ENCODE results near the gene IL1RAP.

Gene IL1RAP

DNA sequence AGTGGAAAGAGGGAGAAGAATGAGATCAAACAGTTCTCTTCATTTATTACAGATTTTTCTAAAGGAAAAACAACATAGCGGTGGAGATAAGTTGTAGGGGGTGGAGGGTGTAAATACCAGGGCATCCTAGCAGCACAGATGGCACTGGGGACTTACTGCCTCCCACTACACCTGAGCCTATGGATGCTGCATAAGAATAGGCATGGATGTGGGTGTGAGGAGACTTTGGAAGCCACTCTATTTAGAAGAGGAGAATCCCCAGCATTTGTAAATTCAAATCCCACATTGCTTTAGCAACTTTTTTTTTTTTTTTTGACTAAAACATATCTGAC is 27.4 kb upstream of the IL1RAP start:
- TF ChIP-seq, protein P1, sequence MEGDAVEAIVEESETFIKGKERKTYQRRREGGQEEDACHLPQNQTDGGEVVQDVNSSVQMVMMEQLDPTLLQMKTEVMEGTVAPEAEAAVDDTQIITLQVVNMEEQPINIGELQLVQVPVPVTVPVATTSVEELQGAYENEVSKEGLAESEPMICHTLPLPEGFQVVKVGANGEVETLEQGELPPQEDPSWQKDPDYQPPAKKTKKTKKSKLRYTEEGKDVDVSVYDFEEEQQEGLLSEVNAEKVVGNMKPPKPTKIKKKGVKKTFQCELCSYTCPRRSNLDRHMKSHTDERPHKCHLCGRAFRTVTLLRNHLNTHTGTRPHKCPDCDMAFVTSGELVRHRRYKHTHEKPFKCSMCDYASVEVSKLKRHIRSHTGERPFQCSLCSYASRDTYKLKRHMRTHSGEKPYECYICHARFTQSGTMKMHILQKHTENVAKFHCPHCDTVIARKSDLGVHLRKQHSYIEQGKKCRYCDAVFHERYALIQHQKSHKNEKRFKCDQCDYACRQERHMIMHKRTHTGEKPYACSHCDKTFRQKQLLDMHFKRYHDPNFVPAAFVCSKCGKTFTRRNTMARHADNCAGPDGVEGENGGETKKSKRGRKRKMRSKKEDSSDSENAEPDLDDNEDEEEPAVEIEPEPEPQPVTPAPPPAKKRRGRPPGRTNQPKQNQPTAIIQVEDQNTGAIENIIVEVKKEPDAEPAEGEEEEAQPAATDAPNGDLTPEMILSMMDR (IDR thresholded peaks at IDR 0.05; ENCODE audit: low read depth, low read length, missing control alignments): no peak
- H3K4me3 ChIP-seq (ENCODE audit: low read depth, low read length): no peak overlapping the region
- H3K27me3 ChIP-seq (replicated peaks): no peaks in the 10 kb centered on the region
- in situ Hi-C loops (cut with HindIII; ENCODE audit: low pct_ligation_motif_present, low sequenced_read_pairs): no loop called here
- DNase-seq: no peak
- no peak overlapping the region for H3K27ac ChIP-seq
- H3K36me3 ChIP-seq (replicated peaks): no peaks in the 10 kb centered on the region

DNA sequence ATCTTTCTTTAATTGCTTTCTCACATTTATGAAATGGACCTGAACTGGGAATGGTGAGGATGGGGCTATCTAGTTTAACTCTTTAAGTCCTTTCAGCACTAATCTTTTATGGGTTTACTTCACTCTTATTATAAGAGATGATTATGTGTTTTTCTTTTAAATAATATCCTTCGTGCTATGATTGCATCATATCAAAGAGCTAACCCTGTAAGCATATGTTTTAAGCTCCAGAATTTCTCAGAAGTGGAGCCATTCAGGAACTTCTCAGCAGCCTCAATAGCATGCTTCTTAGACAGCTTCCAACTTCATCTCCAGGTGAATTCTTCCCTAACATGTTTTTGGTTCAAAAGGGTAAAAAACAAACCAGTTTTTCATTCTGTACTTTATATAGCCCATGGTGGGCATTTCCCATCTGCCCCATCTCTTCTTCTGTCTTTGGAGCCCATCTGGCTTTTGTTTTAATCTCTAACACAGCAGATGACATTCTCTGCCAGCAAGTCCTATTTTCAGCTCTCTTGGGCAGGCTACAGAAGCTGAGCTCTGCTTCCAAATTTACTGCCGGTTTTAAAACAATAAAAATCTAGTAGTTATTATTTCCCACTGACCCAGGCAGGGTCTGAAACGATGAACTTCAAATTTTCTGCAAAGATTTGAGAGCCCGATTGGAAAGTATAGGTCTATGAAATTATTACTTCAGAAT is 26.8 kb upstream of the IL1RAP start:
- DNase-seq: no peak
- no peaks in the 10 kb centered on the region for H3K27me3 ChIP-seq (replicated peaks)
- H3K36me3 ChIP-seq (replicated peaks): no peaks in the 10 kb centered on the region
- TF ChIP-seq, protein P1 (IDR thresholded peaks at IDR 0.05; ENCODE audit: low read depth, low read length, missing control alignments): no peak
- H3K4me3 ChIP-seq (ENCODE audit: low read depth, low read length): no peak overlapping the region
- H3K27ac ChIP-seq: no peak overlapping the region
- in situ Hi-C loops (cut with HindIII; ENCODE audit: low pct_ligation_motif_present, low sequenced_read_pairs): no loop called here

DNA sequence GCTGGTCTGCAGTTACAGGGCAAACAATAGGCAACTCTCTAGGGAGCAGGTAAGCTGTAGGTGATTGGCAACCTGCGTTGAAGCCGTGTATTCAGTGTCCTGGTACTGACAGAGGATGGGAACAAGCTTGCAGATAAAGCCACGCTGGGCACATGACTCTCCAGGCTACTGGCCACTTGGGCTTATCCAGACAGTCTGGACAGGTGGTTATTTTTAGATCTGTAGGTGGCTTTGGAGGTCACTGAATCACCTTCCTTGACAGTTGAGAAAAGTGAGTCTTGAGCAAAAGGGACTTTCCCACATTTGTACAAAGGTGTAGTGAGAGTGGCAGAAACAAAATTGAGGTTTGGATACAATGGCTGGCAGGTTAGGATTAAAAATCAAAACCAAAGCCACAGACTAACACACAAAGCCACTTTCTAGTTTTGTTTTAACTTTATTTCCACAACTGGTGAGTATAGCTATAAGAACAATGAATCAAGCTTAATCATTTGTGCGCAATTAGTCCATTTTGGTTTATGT is 22.3 kb upstream of the IL1RAP start:
- H3K36me3 ChIP-seq (replicated peaks): no peaks in the 10 kb centered on the region
- no peak for DNase-seq
- H3K27me3 ChIP-seq (replicated peaks): no peaks in the 10 kb centered on the region
- H3K4me3 ChIP-seq (ENCODE audit: low read depth, low read length): no peak overlapping the region
- TF ChIP-seq, protein P1 (IDR thresholded peaks at IDR 0.05; ENCODE audit: low read depth, low read length, missing control alignments): no peak
- H3K27ac ChIP-seq: no peak overlapping the region
- in situ Hi-C loops (cut with HindIII; ENCODE audit: low pct_ligation_motif_present, low sequenced_read_pairs): no loop called here

DNA sequence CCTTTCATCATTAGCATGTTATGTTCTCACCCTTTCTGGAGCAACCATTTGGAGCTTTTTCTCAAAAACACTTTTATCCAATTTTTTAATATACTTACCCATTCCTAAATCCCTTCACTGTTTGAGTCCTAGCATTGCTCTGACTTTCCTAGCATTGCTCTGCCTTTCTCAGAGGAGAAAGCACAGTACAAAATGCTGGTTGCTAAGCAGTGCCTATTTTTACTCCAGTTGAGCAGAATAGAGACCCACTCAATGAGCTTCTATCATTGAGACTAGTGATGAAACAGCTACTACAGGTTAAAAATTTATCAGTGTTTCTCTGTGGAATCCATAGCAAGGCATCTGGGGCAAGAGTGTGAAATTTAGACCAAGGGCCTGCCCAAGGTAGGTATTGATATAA is 21.8 kb upstream of the IL1RAP start:
- Histone ChIP-seq H3K27me3 (replicated peaks) (no peaks in the 10 kb centered on the region), H3K4me3 (ENCODE audit: low read depth, low read length) (no peak overlapping the region), H3K27ac (no peak overlapping the region), H3K36me3 (replicated peaks) (no peaks in the 10 kb centered on the region)
- no peak for DNase-seq
- TF ChIP-seq, protein P1 (IDR thresholded peaks at IDR 0.05; ENCODE audit: low read depth, low read length, missing control alignments): no peak
- in situ Hi-C loops (cut with HindIII; ENCODE audit: low pct_ligation_motif_present, low sequenced_read_pairs): no loop called here

DNA sequence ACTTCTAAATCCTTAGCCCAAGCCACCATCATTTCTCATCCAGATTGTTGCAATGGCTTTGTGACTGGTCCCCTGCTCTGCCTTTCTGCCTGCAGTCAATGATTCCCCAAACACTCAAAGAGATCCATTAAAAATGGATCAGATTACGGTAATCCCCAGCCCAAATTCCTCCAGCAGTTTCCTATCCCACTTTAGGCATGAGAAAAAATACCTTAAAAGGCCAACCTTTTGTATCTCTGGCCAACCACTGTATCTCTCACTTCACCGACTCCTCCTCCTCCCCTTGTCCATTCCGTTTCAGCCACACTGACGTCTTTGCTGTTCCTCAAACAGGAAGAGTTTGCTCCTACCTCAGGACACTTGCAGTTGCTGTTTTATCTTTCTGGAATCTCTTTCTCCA is 20.9 kb upstream of the IL1RAP start:
- no peak overlapping the region for H3K27ac ChIP-seq
- TF ChIP-seq, protein P1 (IDR thresholded peaks at IDR 0.05; ENCODE audit: low read depth, low read length, missing control alignments): no peak
- H3K36me3 ChIP-seq (replicated peaks): no peaks in the 10 kb centered on the region
- in situ Hi-C loops (cut with HindIII; ENCODE audit: low pct_ligation_motif_present, low sequenced_read_pairs): no loop called here
- no peak for DNase-seq
- no peaks in the 10 kb centered on the region for H3K27me3 ChIP-seq (replicated peaks)
- H3K4me3 ChIP-seq (ENCODE audit: low read depth, low read length): no peak overlapping the region

DNA sequence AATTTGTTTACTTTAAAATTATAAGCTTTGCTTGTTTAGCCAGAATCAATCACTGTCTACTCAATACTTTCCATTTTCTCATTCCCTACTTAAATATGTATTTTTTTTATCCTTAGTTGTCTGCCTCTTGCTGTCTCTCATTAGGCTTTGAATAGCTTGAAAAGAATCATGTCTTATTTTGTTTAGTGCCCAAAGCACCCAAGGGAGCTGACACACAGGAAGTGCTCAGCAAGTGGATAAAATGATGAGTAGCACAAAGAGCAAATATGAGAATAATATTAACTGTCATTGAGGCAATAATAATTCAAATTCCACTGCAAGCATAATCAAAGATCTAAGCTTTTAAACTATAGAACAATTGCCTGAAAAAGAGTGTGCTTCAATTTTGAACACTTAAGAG is 19.0 kb upstream of the IL1RAP start:
- no peaks in the 10 kb centered on the region for H3K36me3 ChIP-seq (replicated peaks)
- no peak for DNase-seq
- no peak overlapping the region for H3K4me3 ChIP-seq (ENCODE audit: low read depth, low read length)
- no peak overlapping the region for H3K27ac ChIP-seq
- TF ChIP-seq, protein P1 (IDR thresholded peaks at IDR 0.05; ENCODE audit: low read depth, low read length, missing control alignments): no peak
- H3K27me3 ChIP-seq (replicated peaks): no peaks in the 10 kb centered on the region
- in situ Hi-C loops (cut with HindIII; ENCODE audit: low pct_ligation_motif_present, low sequenced_read_pairs): no loop called here

Measured in brain microvascular endothelial cell (primary cell).